CD4-positive, alpha-beta T cell treated with Interleukin-4 for 4 hours (primary cell): Measurements from ENCODE around the gene GATA3.

Source experiments
- DNase-seq: peaks from one replicate; pipeline ENCODE4 v3.0.0-alpha.2; 2020

Gene GATA3

DNA sequence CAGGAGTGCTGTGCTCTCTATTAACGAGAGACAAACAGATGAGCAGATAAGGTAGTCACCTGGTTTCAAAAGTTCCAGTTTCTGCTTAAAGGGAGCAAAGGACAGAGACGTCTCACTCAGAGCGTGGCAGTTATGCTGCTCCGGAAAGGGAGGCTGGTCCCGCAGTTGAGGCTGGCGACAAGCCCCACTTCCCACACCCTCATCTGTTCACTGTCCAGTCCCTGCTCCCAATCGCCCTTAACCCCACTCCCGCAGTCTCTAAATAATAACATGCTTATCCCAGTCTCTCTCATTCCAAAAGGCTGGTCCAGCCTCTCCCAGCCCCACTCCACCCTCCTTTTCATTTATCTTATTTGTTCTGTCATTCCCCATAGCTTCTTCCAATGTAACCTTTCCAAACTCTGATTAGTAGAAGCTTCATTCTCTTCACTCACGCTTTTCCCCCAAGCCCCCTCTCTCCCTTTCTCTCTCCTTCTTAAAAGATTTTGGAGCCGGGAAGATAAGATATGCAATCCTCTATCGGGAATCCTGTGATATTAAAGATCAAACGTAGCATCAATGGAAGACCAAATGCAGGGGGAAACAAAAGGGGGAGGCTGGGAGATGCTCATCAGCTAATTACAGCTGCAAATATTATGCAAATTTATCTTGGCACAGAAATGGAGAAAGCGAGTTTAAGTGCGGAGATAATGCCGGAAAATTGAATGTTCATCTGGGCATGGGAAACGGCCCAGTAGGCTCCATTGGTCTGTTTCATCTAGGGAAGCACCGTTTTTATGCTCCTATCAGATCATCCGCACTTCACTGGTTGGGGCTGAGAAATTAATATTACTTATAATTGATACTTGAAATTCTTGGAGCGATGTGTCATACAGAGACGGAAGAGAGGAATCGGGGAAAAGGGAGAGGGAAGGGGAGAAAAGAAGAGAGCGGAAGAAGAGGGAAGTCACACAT lies 16.3 kb upstream of the GATA3 start:
- no peak for DNase-seq

DNA sequence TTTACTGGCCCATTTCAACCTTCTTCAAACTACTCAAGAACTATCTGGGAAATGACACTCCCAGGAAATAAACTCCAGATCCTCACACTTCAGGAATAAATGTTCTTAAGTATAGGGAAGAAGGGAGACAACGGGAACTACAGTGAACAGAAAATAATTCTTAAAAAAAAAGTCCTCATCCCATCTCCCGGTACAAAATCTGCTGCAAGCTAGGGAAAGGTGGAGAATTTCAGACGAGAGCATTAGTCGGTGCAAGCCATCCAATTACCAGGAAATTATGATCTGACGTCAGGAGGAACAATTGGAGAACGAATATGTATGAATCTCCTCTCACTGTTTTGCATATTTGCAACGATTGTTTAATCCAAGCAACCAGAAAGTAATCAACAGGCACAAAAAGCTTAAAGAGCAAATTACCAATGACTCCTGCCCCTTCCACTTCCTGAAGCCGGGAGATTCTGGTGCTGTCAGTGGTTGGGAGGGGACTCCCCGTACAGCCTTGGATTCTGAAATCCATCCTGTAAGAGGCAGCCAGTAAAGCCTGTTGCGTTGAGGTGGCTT lies 15.1 kb upstream of the GATA3 start:
- DNase-seq = no peak

DNA sequence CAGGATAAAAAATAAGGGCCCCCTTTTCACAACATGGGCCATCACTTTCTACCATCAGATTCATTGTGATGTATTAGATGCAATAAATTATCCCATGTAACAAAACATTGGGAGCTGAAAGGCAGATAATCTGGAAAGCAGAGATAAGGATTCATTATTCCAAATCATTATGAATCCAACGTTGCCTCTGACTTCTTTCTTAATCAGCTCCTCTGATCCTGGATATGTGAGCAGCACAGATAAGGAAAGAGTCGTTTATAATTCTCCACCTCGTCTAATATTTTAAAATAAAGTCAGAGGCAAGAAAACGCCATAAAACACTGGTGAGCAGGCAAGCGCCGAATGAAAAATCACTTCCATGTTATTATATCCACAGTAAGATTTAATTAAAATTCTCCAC lies 13.8 kb upstream of the GATA3 start:
- no peak for DNase-seq

DNA sequence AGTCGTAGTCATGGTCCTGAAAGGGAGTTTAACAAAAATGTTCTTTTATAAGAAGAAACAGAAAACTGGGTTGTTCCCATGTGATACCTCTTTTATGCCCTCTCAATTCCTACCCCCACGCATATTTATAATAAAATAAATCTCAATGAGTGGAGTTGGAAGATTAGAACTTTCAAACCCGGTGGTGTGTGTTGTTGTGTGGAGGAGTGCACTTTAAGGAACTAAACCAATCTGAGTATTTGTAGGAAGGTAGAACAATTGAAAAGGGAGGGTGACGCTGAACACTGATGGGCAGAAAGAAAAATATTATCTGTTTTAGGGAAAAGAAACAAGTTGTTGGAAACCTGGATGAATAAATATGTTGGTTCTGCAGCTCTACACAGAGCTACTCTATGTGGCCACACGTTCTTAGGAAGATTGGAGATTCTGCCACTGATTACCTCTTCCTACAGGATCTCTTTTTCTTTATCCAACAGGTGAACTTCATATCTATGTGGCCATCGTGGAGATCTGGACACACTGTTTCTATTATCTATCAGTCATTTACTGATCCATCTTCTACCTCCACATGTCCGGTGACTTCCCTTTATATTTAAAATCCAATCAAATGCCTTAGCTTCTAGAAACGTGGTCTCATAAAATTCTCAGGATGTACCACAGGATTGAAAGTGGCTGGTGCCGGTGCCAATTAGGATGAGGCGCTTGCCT lies 13.1 kb upstream of the GATA3 start:
- no peak for DNase-seq

DNA sequence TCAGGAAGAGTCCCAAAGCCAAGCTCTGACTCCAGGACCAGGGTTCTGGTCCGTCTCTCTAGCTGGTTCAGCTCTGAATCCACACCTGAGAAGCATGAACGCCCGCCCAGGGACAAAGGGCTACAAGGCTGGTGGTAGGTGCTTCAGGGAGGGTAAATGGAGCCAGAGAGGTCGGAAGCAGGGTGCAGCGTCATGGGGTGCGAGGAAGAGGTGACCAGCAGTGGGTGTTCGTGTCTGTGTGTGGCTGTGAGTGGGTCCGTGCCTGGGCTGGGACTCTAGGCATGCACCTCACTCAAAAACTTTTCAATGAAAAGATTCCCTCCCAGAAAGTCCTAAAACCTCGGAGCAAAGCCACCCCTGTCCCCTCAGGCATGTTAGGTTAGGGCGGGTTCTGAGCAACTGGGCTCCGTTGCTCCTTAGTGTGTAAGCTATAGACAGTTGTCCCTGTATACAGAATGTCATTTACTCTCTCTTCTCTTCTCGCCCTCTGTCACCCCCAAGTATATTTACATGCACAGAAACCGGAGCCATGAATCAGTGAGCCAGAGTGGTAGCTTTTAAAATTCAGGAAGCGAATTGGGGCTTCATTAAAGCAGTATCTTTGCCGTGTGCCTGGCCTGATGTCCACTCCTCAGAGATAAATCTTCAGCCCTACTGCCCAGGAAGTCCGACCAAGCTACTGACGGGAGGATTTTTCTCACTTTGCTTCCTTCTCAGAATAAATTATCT lies 12.3 kb upstream of the GATA3 start:
- DNase-seq = no peak

- no peak for DNase-seq
These were observed 11.5 kb upstream of the GATA3 start for GRCh38 chr10:8042721-8043568.

DNA sequence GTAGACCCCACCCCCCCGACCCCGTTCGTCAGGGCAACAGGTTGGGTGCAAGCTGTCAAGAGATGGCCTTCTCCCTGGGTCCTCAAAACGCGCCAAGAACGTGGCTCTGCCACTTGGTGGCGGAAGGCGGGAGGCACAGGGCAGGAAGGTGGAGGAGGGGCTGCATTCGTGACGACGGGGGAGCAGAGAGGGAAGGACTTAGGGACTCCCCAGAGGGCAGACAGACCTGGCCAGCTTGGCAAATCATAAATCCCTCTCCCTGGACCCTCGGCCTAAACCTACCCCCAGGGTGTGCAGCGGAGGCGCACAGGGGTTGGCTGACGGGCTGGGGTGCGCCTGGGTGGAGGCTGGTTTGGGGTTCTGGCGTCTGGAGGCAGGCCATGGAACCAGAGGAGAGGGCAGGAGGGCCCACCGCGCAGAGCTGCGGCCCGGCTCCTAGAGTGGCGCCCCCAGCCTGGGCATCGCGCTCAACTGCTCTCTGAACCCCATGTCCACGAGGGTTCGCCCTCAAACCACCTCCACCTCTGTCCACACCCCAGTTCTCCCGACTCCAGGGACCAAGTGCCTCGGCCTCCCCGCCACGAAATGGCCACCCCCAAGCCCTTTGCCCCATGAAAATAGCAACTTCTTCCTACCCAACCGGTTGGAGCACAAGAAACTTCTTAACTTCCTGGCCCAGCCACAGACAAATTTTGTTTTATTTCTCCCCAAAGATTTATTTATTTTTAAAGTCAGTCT lies 10.8 kb upstream of the GATA3 start:
- DNase-seq = no peak

DNA sequence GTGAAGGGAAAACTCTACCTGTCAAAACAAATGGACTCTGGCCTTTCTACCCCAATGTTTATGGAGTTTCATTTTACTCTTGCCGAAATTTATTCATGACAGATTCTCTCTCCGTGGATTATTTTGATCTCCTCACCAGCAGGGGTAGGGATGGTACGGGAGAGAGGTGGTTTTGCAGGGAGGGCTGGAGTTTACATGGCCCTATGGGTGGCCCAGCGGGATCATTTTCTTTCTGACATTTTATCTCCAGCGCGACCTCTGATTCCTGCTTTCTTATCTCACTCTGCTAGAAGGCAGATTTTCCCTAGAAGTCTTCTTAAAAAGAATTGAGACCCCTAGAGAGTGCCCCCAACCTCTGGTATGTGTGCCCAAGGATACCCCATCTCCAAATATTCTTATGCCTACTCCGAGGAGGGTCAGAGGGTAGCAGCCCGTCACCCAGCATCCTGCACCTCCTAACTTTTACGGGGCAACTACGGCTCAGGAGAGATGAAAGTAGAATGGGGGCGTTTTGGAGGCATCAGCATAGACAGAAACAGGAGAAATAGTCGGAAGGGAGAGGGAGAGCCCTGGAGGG lies 10.1 kb upstream of the GATA3 start:
- no peak for DNase-seq

GRCh38 chr10:8044908-8045725 lies 9.4 kb upstream of the GATA3 start:
- no peak for DNase-seq

GRCh38 chr10:8045726-8046494 lies 8.6 kb upstream of the GATA3 start:
- DNase-seq = no peak

DNA sequence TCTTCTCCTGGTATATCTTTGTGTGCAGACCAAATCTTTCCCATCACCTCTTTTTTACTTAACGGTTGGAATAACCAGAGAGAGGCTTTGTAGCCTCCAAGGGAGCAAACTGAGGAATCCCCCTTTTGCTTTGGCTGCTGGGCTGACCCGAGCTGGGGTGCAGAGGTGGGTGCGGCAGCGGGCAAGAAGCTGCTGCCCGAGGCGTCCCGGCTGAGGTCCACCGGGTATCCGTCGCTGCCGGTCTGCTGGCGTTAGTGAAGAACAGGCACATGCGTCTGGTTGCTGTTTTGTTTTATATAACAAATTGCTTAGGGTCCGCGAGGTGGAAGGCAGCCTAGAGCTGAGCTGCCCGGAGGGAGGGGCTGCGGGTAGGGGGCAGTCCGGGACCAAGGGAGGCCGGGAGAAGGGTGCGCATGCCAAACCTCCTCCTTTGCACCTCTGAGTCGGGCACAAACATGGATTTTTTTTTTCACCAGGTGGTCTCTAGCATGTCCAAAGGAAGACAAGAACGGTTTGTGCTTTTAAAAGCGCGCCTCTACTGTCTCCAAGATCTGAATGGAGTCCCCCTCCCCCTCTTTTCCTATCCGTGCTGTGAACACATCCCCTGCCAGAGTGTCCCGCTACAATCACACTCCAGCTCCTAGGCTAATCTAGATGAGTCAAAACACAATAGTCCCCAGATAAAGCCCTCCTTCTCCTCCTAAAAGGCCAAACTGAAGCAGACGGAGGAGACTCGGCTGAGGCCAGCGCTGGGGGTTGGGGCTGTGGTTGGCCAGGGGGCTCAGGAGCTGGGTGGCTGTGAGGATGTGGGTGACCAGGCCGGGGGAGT lies 6.8 kb upstream of the GATA3 start:
- DNase-seq = no peak

DNA sequence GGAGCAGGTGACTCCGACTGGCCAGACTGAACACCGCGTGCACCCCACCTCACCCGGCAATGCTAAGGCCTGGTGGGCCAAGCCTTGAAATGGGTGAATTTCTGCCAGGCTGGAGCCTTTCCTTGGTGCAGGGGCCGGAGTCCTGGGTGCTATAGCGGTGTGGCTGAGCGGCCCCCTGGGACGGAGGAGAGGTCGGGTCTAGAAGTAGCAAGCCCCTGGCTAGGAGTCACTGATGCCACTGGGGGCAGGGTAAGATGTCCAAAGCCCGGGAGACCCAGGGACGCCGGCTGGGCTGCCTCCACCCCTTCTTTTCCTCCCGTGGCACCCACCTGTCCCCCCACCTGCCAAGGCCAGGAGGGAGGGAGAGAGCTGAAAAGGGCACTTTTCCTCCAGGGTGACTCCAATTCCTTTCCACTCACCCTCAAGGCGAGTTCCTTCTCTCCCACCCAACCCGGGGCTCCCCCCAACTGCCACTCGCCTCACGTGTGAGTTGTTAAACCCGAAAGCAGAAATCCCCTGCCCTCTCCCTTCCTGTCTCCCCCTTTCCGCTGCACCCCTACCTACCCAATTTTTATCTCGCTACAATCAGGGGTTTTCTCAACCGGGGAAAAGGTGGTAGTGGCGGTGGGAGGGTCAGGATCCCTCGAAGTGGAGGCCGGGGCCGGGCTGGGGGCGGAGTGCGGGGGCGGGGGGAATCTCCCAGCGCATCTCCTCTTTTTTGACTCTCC lies 6.0 kb upstream of the GATA3 start:
- peak; percentile 84 for DNase-seq

DNA sequence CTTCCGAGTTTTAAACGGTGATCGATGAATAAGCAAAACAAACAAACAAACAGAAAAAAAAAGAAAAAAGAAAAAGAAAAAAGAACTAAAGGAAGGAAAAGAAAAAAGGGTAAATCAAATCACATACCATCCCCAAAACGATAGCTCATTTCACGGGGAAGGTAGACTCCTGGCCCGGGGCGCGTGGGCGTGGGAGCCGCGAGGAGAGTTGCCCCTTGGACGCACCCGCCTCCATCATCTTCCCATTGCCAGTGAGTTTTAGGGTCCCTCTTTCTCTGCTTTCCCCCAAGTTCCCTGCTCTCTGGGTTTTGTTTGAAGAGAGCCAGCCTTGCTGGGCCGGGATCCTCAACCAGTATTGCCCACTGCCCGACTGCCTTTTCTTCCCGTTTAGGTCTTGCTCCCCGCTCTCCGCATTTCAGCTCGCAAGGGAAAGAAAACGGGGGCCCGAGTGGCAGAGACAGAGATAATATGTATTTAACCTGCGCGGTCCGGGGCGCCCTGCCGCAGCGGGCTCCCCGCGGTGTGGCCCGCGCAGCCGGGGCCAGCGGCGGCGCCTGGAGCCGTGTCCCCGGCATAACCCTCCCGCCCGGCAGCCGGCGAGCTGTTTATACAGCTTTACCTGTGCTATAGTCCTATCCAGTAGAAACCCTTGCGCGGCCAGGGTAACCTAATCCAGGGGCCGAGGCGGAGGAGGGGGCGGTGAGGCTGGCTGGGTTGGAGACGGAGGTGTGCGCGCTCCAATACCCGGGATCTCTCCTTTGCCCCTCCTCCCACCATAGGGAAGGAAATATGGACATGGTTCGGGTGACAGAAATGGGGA lies 5.2 kb upstream of the GATA3 start:
- DNase-seq = no peak

- DNase-seq = no peak
These were observed 4.5 kb upstream of the GATA3 start for GRCh38 chr10:8049865-8050555.

DNA sequence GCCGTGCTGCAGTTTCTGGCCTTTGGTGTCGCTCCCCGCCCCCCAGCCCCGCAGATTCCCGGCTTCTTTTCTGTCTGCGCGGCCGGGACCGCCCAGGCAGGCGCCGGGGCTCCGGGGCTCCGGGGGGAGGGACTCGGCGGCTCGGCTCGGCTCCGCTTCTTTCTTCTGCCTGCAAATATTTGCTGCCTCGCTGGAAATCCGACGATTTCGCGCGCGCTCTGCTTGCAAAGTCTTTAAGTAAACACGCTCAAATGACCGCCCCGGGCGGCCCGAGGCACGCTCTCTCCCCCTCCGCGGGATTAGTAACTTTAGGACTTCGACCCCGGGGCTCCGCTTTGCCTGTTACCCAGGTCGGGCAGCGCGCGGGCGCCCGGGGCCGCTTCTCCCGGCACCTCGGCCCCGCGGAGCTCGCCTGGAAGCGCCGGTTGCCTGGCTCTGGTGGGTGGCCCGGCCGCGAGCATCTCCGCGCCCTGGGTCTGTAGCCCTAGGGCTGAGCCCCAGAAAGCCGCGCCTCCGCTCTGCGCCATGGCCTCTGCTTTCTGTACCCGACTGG lies 3.9 kb upstream of the GATA3 start:
- no peak for DNase-seq
